ENCODE data around the gene LARP1.
A peak's percentile ranks its signal among the peaks of the same experiment; 100 is the strongest.
"Not testable (repeated sequence)": the region's sequence is repeated elsewhere in the genome, so short reads cannot be mapped to it uniquely, and the experiment has no call there.

LARP1 gene

GRCh38 chr5:154756009-154756867 lies 1.1 kb downstream of the LARP1 start:
- H3K9ac ChIP-seq (ENCODE audit: low read depth, low read length) = peak overlapping the region; percentile 97
- H3K27me3 ChIP-seq (ENCODE audit: control insufficient read depth, insufficient read depth, low read length) = no peaks in the 10 kb centered on the region
- no peaks in the 10 kb centered on the region for H3K36me3 ChIP-seq (ENCODE audit: insufficient read depth, low read length)
- H3K4me2 ChIP-seq (ENCODE audit: low read length) = peak overlapping the region; percentile 89
- H3K9me3 ChIP-seq (replicated peaks; ENCODE audit: low read length) = no peaks in the 10 kb centered on the region
- peak overlapping the region; percentile 95 for H3K4me3 ChIP-seq (ENCODE audit: low read length)
- peaks cover 49% of the 10 kb centered on the region for H3K4me1 ChIP-seq (ENCODE audit: control insufficient read depth, insufficient read depth, low read length)

GRCh38 chr5:154756868-154757813 lies 2.0 kb downstream of the LARP1 start:
- Histone ChIP-seq H3K9ac (ENCODE audit: low read depth, low read length) (peak overlapping the region; percentile 97), H3K27me3 (ENCODE audit: control insufficient read depth, insufficient read depth, low read length) (no peaks in the 10 kb centered on the region), H3K4me1 (ENCODE audit: control insufficient read depth, insufficient read depth, low read length) (peaks cover 54% of the 10 kb centered on the region), H3K4me2 (ENCODE audit: low read length) (peak overlapping the region; percentile 89), H3K9me3 (replicated peaks; ENCODE audit: low read length) (no peaks in the 10 kb centered on the region), H3K4me3 (ENCODE audit: low read length) (peak overlapping the region; percentile 95), H3K36me3 (ENCODE audit: insufficient read depth, low read length) (no peaks in the 10 kb centered on the region)

DNA sequence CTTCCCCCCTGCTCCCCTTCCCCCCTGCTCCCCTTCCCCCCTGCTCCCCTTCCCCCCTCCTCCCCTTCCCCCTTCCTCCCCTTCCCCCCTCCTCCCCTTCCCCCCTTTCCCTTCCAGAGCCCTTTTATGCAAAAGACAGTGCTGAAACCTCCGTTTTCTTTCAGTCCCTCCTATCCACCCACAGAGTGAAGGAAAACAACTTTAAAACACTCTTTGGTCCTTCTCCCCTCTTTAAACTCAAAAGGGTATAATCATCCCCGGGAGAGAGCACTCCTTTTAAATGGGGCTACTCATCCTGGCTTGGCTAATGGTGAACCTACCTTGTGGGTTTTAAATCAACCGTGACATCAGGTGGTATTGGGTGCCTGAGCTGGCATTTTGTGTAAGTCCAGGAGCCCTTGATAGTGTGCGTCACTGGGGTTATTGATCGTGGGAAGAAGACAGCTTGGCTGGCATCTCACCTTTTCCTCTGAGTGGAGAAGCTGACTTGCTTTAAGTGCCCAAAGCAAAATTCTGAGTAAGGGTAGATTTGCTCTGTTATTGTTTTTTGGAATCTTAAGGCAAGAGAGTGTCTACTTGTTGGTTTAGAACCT lies 2.7 kb downstream of the LARP1 start:
- Histone ChIP-seq H3K27me3 (ENCODE audit: control insufficient read depth, insufficient read depth, low read length) (no peaks in the 10 kb centered on the region), H3K4me3 (ENCODE audit: low read length) (peak overlapping the region; percentile 63), H3K36me3 (ENCODE audit: insufficient read depth, low read length) (no peaks in the 10 kb centered on the region), H3K9me3 (replicated peaks; ENCODE audit: low read length) (no peaks in the 10 kb centered on the region), H3K9ac (ENCODE audit: low read depth, low read length) (peak overlapping the region; percentile 39), H3K4me1 (ENCODE audit: control insufficient read depth, insufficient read depth, low read length) (peaks cover 54% of the 10 kb centered on the region), H3K4me2 (ENCODE audit: low read length) (peak overlapping the region; percentile 79)

- Histone ChIP-seq H3K4me2 (ENCODE audit: low read length) (peak overlapping the region; percentile 79), H3K4me1 (ENCODE audit: control insufficient read depth, insufficient read depth, low read length) (peaks cover 52% of the 10 kb centered on the region), H3K9ac (ENCODE audit: low read depth, low read length) (peak overlapping the region; percentile 39), H3K9me3 (replicated peaks; ENCODE audit: low read length) (no peaks in the 10 kb centered on the region), H3K27me3 (ENCODE audit: control insufficient read depth, insufficient read depth, low read length) (no peaks in the 10 kb centered on the region), H3K36me3 (ENCODE audit: insufficient read depth, low read length) (no peaks in the 10 kb centered on the region), H3K4me3 (ENCODE audit: low read length) (peak overlapping the region; percentile 63)
Measured at GRCh38 chr5:154758493-154758892, 3.3 kb downstream of the LARP1 start.

DNA sequence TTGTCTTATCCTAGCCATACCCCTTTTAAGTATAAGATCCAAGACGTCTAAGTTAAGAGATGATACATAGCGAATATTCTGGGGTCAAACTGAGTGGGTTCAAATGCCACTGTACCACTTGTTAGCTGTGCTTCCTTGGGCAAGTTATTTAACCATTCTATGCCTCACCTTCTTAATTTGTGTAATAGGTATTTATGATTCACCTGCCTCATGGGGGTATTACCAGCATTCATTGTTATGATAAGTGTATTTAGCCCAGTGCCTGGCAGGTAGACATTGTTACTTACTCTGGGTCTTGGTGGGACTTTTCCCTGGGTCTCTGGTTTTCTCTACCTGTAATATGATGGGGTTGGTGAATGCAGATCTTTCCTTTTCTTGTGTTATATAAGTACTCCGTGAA lies 3.8 kb downstream of the LARP1 start:
- H3K4me3 ChIP-seq (ENCODE audit: low read length) = peak overlapping the region; percentile 63
- H3K4me1 ChIP-seq (ENCODE audit: control insufficient read depth, insufficient read depth, low read length) = peaks cover 47% of the 10 kb centered on the region

GRCh38 chr5:154759868-154760267 lies 4.7 kb downstream of the LARP1 start:
- H3K9ac ChIP-seq (ENCODE audit: low read depth, low read length); H3K36me3 ChIP-seq (ENCODE audit: insufficient read depth, low read length); H3K27me3 ChIP-seq (ENCODE audit: control insufficient read depth, insufficient read depth, low read length); H3K9me3 ChIP-seq (replicated peaks; ENCODE audit: low read length); H3K4me3 ChIP-seq (ENCODE audit: low read length): not testable (repeated sequence)
- peak overlapping the region; percentile 79 for H3K4me2 ChIP-seq (ENCODE audit: low read length)
- H3K4me1 ChIP-seq (ENCODE audit: control insufficient read depth, insufficient read depth, low read length) = peaks cover 39% of the 10 kb centered on the region

More for the DNA sequence above, 3.8 kb downstream of the LARP1 start:
- Histone ChIP-seq H3K9me3 (replicated peaks; ENCODE audit: low read length) (no peaks in the 10 kb centered on the region), H3K27me3 (ENCODE audit: control insufficient read depth, insufficient read depth, low read length) (no peaks in the 10 kb centered on the region), H3K9ac (ENCODE audit: low read depth, low read length) (peak overlapping the region; percentile 39), H3K4me2 (ENCODE audit: low read length) (peak overlapping the region; percentile 79), H3K36me3 (ENCODE audit: insufficient read depth, low read length) (no peaks in the 10 kb centered on the region)

GRCh38 chr5:154761046-154761736 lies 6.0 kb downstream of the LARP1 start:
- H3K27me3 ChIP-seq (ENCODE audit: control insufficient read depth, insufficient read depth, low read length) = no peaks in the 10 kb centered on the region
- H3K9me3 ChIP-seq (replicated peaks; ENCODE audit: low read length) = no peaks in the 10 kb centered on the region
- H3K4me2 ChIP-seq (ENCODE audit: low read length) = no peak overlapping the region
- no peak overlapping the region for H3K4me3 ChIP-seq (ENCODE audit: low read length)
- H3K36me3 ChIP-seq (ENCODE audit: insufficient read depth, low read length) = no peaks in the 10 kb centered on the region
- no peak overlapping the region for H3K9ac ChIP-seq (ENCODE audit: low read depth, low read length)
- peaks cover 39% of the 10 kb centered on the region for H3K4me1 ChIP-seq (ENCODE audit: control insufficient read depth, insufficient read depth, low read length)

GRCh38 chr5:154762261-154762660 lies 7.1 kb downstream of the LARP1 start:
- H3K4me3 ChIP-seq (ENCODE audit: low read length) = no peak overlapping the region
- H3K4me1 ChIP-seq (ENCODE audit: control insufficient read depth, insufficient read depth, low read length) = peaks cover 39% of the 10 kb centered on the region
- H3K9ac ChIP-seq (ENCODE audit: low read depth, low read length) = no peak overlapping the region
- H3K9me3 ChIP-seq (replicated peaks; ENCODE audit: low read length) = no peaks in the 10 kb centered on the region
- H3K36me3 ChIP-seq (ENCODE audit: insufficient read depth, low read length) = no peaks in the 10 kb centered on the region
- no peak overlapping the region for H3K4me2 ChIP-seq (ENCODE audit: low read length)
- no peaks in the 10 kb centered on the region for H3K27me3 ChIP-seq (ENCODE audit: control insufficient read depth, insufficient read depth, low read length)

GRCh38 chr5:154762700-154763099 lies 7.5 kb downstream of the LARP1 start:
- H3K4me2 ChIP-seq (ENCODE audit: low read length) = no peak overlapping the region
- peaks cover 39% of the 10 kb centered on the region for H3K4me1 ChIP-seq (ENCODE audit: control insufficient read depth, insufficient read depth, low read length)
- H3K9ac ChIP-seq (ENCODE audit: low read depth, low read length) = no peak overlapping the region
- H3K36me3 ChIP-seq (ENCODE audit: insufficient read depth, low read length) = no peaks in the 10 kb centered on the region
- no peaks in the 10 kb centered on the region for H3K27me3 ChIP-seq (ENCODE audit: control insufficient read depth, insufficient read depth, low read length)
- no peaks in the 10 kb centered on the region for H3K9me3 ChIP-seq (replicated peaks; ENCODE audit: low read length)
- H3K4me3 ChIP-seq (ENCODE audit: low read length) = no peak overlapping the region

GRCh38 chr5:154764967-154765366 lies 9.8 kb downstream of the LARP1 start:
- no peak overlapping the region for H3K4me3 ChIP-seq (ENCODE audit: low read length)
- no peaks in the 10 kb centered on the region for H3K9me3 ChIP-seq (replicated peaks; ENCODE audit: low read length)
- H3K4me2 ChIP-seq (ENCODE audit: low read length) = no peak overlapping the region
- no peaks in the 10 kb centered on the region for H3K36me3 ChIP-seq (ENCODE audit: insufficient read depth, low read length)
- H3K9ac ChIP-seq (ENCODE audit: low read depth, low read length) = no peak overlapping the region
- H3K27me3 ChIP-seq (ENCODE audit: control insufficient read depth, insufficient read depth, low read length) = no peaks in the 10 kb centered on the region
- H3K4me1 ChIP-seq (ENCODE audit: control insufficient read depth, insufficient read depth, low read length) = peaks cover 28% of the 10 kb centered on the region
